IMR-90 (cell line): ENCODE measurements around the gene FUT7. TPM values are rescaled to one million over a fixed set of nuclear protein-coding genes. Genes with fewer than 3 reads are reported as not detected.

ENCODE experiments used
- ATAC-seq: fragments of 200-7000 bp; cut with Tn5 transposase; 2 replicates; pipeline ENCODE4 v1.9.1; 2020; ENCODE audit warnings: low read depth, mild to moderate bottlenecking, moderate library complexity
- BruUV-seq: library from RNA; stranded (reverse); fragments of 400-500 nt; replicated peaks from 2 replicates; lab custom pipeline; 2021; lab: Mats Ljungman, UMichigan
- CTCF ChIA-PET: fragments of 300-600 bp; formaldehyde crosslinking; extraction: SDS; loops from one replicate; lab custom pipeline; 2021; ENCODE audit warnings: antibody characterized with exemption; lab: Yijun Ruan, JAX
- POLR2A ChIA-PET: fragments of 300-600 bp; sonication (Branson Sonifier 250); formaldehyde crosslinking; loops from one replicate; lab custom pipeline; 2022; ENCODE audit warnings: antibody characterized with exemption; ENCODE audit not compliant: unreplicated experiment; lab: Charles Lee
- DNase-seq: peaks from one replicate; pipeline ENCODE4 v3.0.0; 2013
- H2AFZ ChIP-seq: replicated peaks from 2 replicates; pipeline ENCODE3; 2013; ENCODE audit warnings: low read length, mild to moderate bottlenecking; ENCODE audit not compliant: poor library complexity
- H2AK5ac ChIP-seq: 2 replicates; pipeline ENCODE4 v1.6.1; 2013; ENCODE audit warnings: low read depth, low read length, inconsistent platforms
- H2AK9ac ChIP-seq: replicated peaks from 2 replicates; pipeline ENCODE3; 2013; ENCODE audit warnings: mild to moderate bottlenecking, low read depth, low read length, moderate library complexity; ENCODE audit not compliant: poor library complexity
- H2BK120ac ChIP-seq: 2 replicates; pipeline ENCODE4 v1.6.1; 2013; ENCODE audit warnings: low read depth, low read length, inconsistent platforms
- H2BK15ac ChIP-seq: 3 replicates; pipeline ENCODE4 v1.6.1; 2013; ENCODE audit warnings: low read depth, low read length, inconsistent platforms
- H2BK20ac ChIP-seq: 2 replicates; pipeline ENCODE4 v1.6.1; 2013; ENCODE audit warnings: low read depth, mild to moderate bottlenecking, inconsistent platforms, low read length, moderate library complexity
- H2BK5ac ChIP-seq: 2 replicates; pipeline ENCODE4 v1.6.1; 2013; ENCODE audit warnings: mild to moderate bottlenecking, low read depth, low read length, inconsistent platforms; ENCODE audit not compliant: poor library complexity, severe bottlenecking
- H3K14ac ChIP-seq: replicated peaks from 2 replicates; pipeline ENCODE4 v1.6.1; 2013; ENCODE audit warnings: low read depth, low read length, inconsistent platforms
- H3K18ac ChIP-seq: 2 replicates; pipeline ENCODE4 v1.6.1; 2013; ENCODE audit warnings: low read depth, low read length, control low read depth
- H3K23ac ChIP-seq: 2 replicates; pipeline ENCODE4 v1.6.1; 2013; ENCODE audit warnings: low read depth, low read length, inconsistent platforms
- H3K27ac ChIP-seq: 2 replicates; pipeline ENCODE4 v1.5.1; 2013; ENCODE audit warnings: mild to moderate bottlenecking, control low read depth, low read length; ENCODE audit not compliant: insufficient read depth
- H3K27me3 ChIP-seq: 2 replicates; pipeline ENCODE4 v1.6.1; 2013; ENCODE audit warnings: low read length; ENCODE audit not compliant: control insufficient read depth, insufficient read depth
- H3K36me3 ChIP-seq: 2 replicates; pipeline ENCODE4 v1.6.1; 2013; ENCODE audit warnings: low read length, mixed read lengths; ENCODE audit not compliant: control insufficient read depth, insufficient read depth
- H3K4ac ChIP-seq: 2 replicates; pipeline ENCODE4 v1.6.1; 2013; ENCODE audit warnings: low read depth, low read length, inconsistent platforms
- H3K4me1 ChIP-seq: 2 replicates; pipeline ENCODE4 v1.6.1; 2013; ENCODE audit warnings: low read length, mixed read lengths; ENCODE audit not compliant: control insufficient read depth, insufficient read depth
- H3K4me2 ChIP-seq: 2 replicates; pipeline ENCODE4 v1.6.1; 2013; ENCODE audit warnings: low read depth, mild to moderate bottlenecking, control low read depth, low read length, moderate library complexity
- H3K4me3 ChIP-seq: 2 replicates; pipeline ENCODE4 v1.5.1; 2013; ENCODE audit warnings: low read depth, mild to moderate bottlenecking, control low read depth, low read length, moderate library complexity; ENCODE audit not compliant: insufficient read depth
- H3K56ac ChIP-seq: 2 replicates; pipeline ENCODE4 v1.6.1; 2013; ENCODE audit warnings: low read length, inconsistent platforms; ENCODE audit not compliant: insufficient read depth; ENCODE audit errors: extremely low read depth
- H3K79me1 ChIP-seq, 2 experiments: 2 replicates each; pipeline ENCODE4 v1.6.1; 2013; ENCODE audit warnings: low read length in 2 of 2, inconsistent platforms in 1 of 2, low read depth in 1 of 2
- H3K9ac ChIP-seq: 2 replicates; pipeline ENCODE4 v1.6.1; 2013; ENCODE audit warnings: low read depth, low read length, control low read depth
- H3K9me1 ChIP-seq: 2 replicates; pipeline ENCODE4 v1.6.1; 2013; ENCODE audit warnings: low read length, inconsistent platforms; ENCODE audit not compliant: insufficient read depth
- H3K9me3 ChIP-seq: 2 replicates; pipeline ENCODE4 v1.6.1; 2013; ENCODE audit warnings: low read length; ENCODE audit not compliant: control insufficient read depth, insufficient read depth
- H4K20me1 ChIP-seq: 2 replicates; pipeline ENCODE4 v1.6.1; 2013; ENCODE audit warnings: low read length, inconsistent platforms; ENCODE audit not compliant: insufficient read depth
- H4K5ac ChIP-seq: 2 replicates; pipeline ENCODE4 v1.6.1; 2013; ENCODE audit warnings: mild to moderate bottlenecking, low read depth, low read length, control low read depth
- H4K8ac ChIP-seq, 2 experiments: 2 replicates each; pipeline ENCODE4 v1.6.1; 2013; ENCODE audit warnings: low read depth in 2 of 2, low read length in 2 of 2, control low read depth in 1 of 2, inconsistent platforms in 1 of 2
- H4K91ac ChIP-seq: 2 replicates; pipeline ENCODE4 v1.6.1; 2013; ENCODE audit warnings: low read depth, low read length, inconsistent platforms; ENCODE audit not compliant: insufficient read depth
- BHLHE40 ChIP-seq: fragments of 150-350 bp; IDR thresholded peaks from 2 replicates; pipeline ENCODE4 v1.6.1; 2016; ENCODE audit warnings: mild to moderate bottlenecking, low read depth, low read length
- CEBPB ChIP-seq: IDR thresholded peaks from 2 replicates; pipeline ENCODE4 v1.6.1; 2012; ENCODE audit warnings: low read depth, low read length, improper control_type of control experiment
- CHD1 ChIP-seq: IDR thresholded peaks from 2 replicates; pipeline ENCODE4 v1.6.1; 2012; ENCODE audit warnings: low read depth, low read length, improper control_type of control experiment
- CTCF ChIP-seq: conservative IDR thresholded peaks from 2 replicates; pipeline ENCODE4 v1.5.1; 2012; ENCODE audit warnings: mild to moderate bottlenecking, low read depth, low read length, improper control_type of control experiment
- ELK1 ChIP-seq: fragments of 150-350 bp; IDR thresholded peaks from 2 replicates; pipeline ENCODE4 v1.6.1; 2016; ENCODE audit warnings: low read depth, mild to moderate bottlenecking, low read length, moderate library complexity, borderline replicate concordance
- MAFK ChIP-seq: IDR thresholded peaks from 2 replicates; pipeline ENCODE4 v1.6.1; 2012; ENCODE audit warnings: low read depth, low read length, improper control_type of control experiment
- MAZ ChIP-seq: IDR thresholded peaks from 2 replicates; pipeline ENCODE4 v1.6.1; 2012; ENCODE audit warnings: low read depth, mild to moderate bottlenecking, low read length, improper control_type of control experiment, moderate library complexity, borderline replicate concordance
- MXI1 ChIP-seq: IDR thresholded peaks from 2 replicates; pipeline ENCODE4 v1.6.1; 2012; ENCODE audit warnings: low read depth, mild to moderate bottlenecking, low read length, moderate library complexity, borderline replicate concordance
- NFE2L2 ChIP-seq: fragments of 150-350 bp; IDR thresholded peaks from 2 replicates; pipeline ENCODE4 v1.6.1; 2016; ENCODE audit warnings: low read depth, mild to moderate bottlenecking, low read length
- POLR2A ChIP-seq: IDR thresholded peaks from 2 replicates; pipeline ENCODE4 v1.6.1; 2012; ENCODE audit warnings: mild to moderate bottlenecking, low read depth, low read length
- RCOR1 ChIP-seq: IDR thresholded peaks from 2 replicates; pipeline ENCODE4 v1.6.1; 2012; ENCODE audit warnings: mild to moderate bottlenecking, low read length, improper control_type of control experiment; ENCODE audit not compliant: insufficient replicate concordance
- SMC3 ChIP-seq: fragments of 150-350 bp; IDR thresholded peaks from 2 replicates; pipeline ENCODE4 v1.6.1; 2016; ENCODE audit warnings: low read depth, mild to moderate bottlenecking, antibody characterized with exemption, low read length, moderate library complexity
- WGBS, 2 experiments: methylation state at CpG; one replicate each; pipeline versions ENCODE4 v1.1.5 to v1.1.7; 2013; ENCODE audit warnings: missing lambda C conversion rate in 2 of 2; ENCODE audit not compliant: insufficient read length in 1 of 2; ENCODE audit errors: extremely low coverage in 2 of 2; 5-methylcytosine and 5-hydroxymethylcytosine counted together
- dilution Hi-C: fragments of 300-500 bp; cut with HindIII; formaldehyde crosslinking; loops from one replicate; pipeline ENCODE4 v1.14.3; 2018; ENCODE audit warnings: low sequenced_read_pairs; ENCODE audit not compliant: unreplicated experiment
- in situ Hi-C: fragments of 300-500 bp; cut with MboI; formaldehyde crosslinking; loops from 3 replicates; pipeline ENCODE4 v1.14.3; 2019; ENCODE audit warnings: low sequenced_read_pairs, inconsistent platforms, mixed read lengths
- intact Hi-C: fragments of 100-400 bp; cut with micrococcal nuclease; formaldehyde crosslinking; loops from 2 replicates; pipeline ENCODE4 v1.10.0; 2022
- polyA plus RNA-seq, 3 experiments: library from polyadenylated mRNA; depleted of rRNA; stranded (reverse); fragments of >200 nt; gene quantifications; 2 replicates each; pipeline ENCODE4 v1.2.3, GENCODE V29; 2012; ENCODE audit warnings: low replicate concordance in 1 of 3
- total RNA-seq: library from RNA; depleted of rRNA; stranded (reverse); fragments of >200 nt; gene quantifications from 2 replicates; pipeline ENCODE4 v1.2.3, GENCODE V29; 2012
- TF ChIP-seq, protein P1 (sequence below): fragments of 150-350 bp; IDR thresholded peaks from 2 replicates; pipeline ENCODE4 v1.6.1; 2017; ENCODE audit warnings: mild to moderate bottlenecking, antibody characterized with exemption, low read length, low read depth

FUT7 gene
- total and polyA plus RNA-seq, 2 of the 4 experiments (the other 2 are of a cell fraction), result not detected

GRCh38 chr9:137057545-137057944, 25.7 kb upstream of the FUT7 start:
- no peaks in the 10 kb centered on the region for H4K20me1 ChIP-seq
- no peak overlapping the region for H4K8ac ChIP-seq
- no peak overlapping the region for H2AFZ ChIP-seq
- in situ Hi-C loops, result no loop called here
- no peak overlapping the region for H3K56ac ChIP-seq
- H2BK20ac ChIP-seq, result no peak overlapping the region
- no peak overlapping the region for H3K4ac ChIP-seq
- no peak overlapping the region for H3K14ac ChIP-seq
- dilution Hi-C loops, result no loop called here
- WGBS, 2 experiments, result 10% methylated on average over 2 of the region's 16 CpGs; no CpG with 5 or more reads in 1 of the 2 experiments
- H2BK5ac ChIP-seq, result no peak overlapping the region
- BruUV-seq, result no TSS peak
- H3K4me2 ChIP-seq, result no peak overlapping the region
- no peaks in the 10 kb centered on the region for H3K79me1 ChIP-seq
- H3K27me3 ChIP-seq, result peaks cover 39% of the 10 kb centered on the region
- intact Hi-C loops, result no loop called here
- no peaks in the 10 kb centered on the region for H3K9me1 ChIP-seq
- no peak for DNase-seq
- H3K4me1 ChIP-seq, result peaks cover 3% of the 10 kb centered on the region; the same call in 1 of the 2 replicates
- no peak for TF ChIP-seq CTCF
- no peak for TF ChIP-seq MAZ
- TF ChIP-seq MXI1, result no peak
- no peak for TF ChIP-seq BHLHE40
- no peak for TF ChIP-seq NFE2L2
- no peak for TF ChIP-seq CEBPB
- no peak for TF ChIP-seq RCOR1
- no peak for TF ChIP-seq POLR2A
- TF ChIP-seq, protein P1, sequence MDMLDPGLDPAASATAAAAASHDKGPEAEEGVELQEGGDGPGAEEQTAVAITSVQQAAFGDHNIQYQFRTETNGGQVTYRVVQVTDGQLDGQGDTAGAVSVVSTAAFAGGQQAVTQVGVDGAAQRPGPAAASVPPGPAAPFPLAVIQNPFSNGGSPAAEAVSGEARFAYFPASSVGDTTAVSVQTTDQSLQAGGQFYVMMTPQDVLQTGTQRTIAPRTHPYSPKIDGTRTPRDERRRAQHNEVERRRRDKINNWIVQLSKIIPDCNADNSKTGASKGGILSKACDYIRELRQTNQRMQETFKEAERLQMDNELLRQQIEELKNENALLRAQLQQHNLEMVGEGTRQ, result no peak
- TF ChIP-seq ELK1, result no peak
- TF ChIP-seq CHD1, result no peak
- no peak for TF ChIP-seq MAFK
- TF ChIP-seq SMC3, result no peak
- no peak overlapping the region for H2AK5ac ChIP-seq
- no peak overlapping the region for H2BK120ac ChIP-seq
- H3K4me3 ChIP-seq, result no peak overlapping the region
- H3K23ac ChIP-seq, result no peak overlapping the region
- H4K91ac ChIP-seq, result no peak overlapping the region
- H2AK9ac ChIP-seq, result no peak overlapping the region
- H3K27ac ChIP-seq, result no peak overlapping the region
- no peak overlapping the region for H3K18ac ChIP-seq
- H3K9ac ChIP-seq, result no peak overlapping the region
- H2BK15ac ChIP-seq, result no peak overlapping the region
- no peak overlapping the region for H4K5ac ChIP-seq
- no peak for ATAC-seq
- H3K36me3 ChIP-seq, result no peaks in the 10 kb centered on the region
- POLR2A ChIA-PET, result no interaction called here
- CTCF ChIA-PET, result interaction anchor here (1.2 kb wide), 1 partner anchor 11 kb away, joined by 4 read pairs; the partner anchor contains the start of gene NPDC1
- no peaks in the 10 kb centered on the region for H3K9me3 ChIP-seq
